GM12875 (cell line): ENCODE data around the gene CTSV.
"Not testable (repeated sequence)": the region's sequence is repeated elsewhere in the genome, so short reads cannot be mapped to it uniquely, and the experiment has no call there.

Source experiments
- H3K4me3 ChIP-seq: one replicate; pipeline ENCODE4 v1.5.1; 2011; ENCODE audit warnings: low read depth, low read length, control low read depth
- CTCF ChIP-seq: IDR thresholded peaks from 2 replicates; pipeline ENCODE4 v1.5.1; 2011; ENCODE audit warnings: low read depth, mild to moderate bottlenecking, control low read depth, inconsistent platforms, low read length, moderate library complexity, borderline replicate concordance; ENCODE audit not compliant: insufficient read depth

Gene CTSV

GRCh38 chr9:97073506-97073905 is 34.6 kb upstream of the CTSV start:
- TF ChIP-seq CTCF, result no peak
- no peak overlapping the region for H3K4me3 ChIP-seq

- TF ChIP-seq CTCF, result no peak
- H3K4me3 ChIP-seq, result no peak overlapping the region
These were observed 33.4 kb upstream of the CTSV start for GRCh38 chr9:97072285-97072776.

GRCh38 chr9:97070325-97070724 is 31.4 kb upstream of the CTSV start:
- not testable (repeated sequence) for H3K4me3 ChIP-seq

- TF ChIP-seq CTCF, result no peak
- no peak overlapping the region for H3K4me3 ChIP-seq
These were observed 28.5 kb upstream of the CTSV start for GRCh38 chr9:97067490-97067889.

GRCh38 chr9:97064176-97064575 is 25.2 kb upstream of the CTSV start:
- TF ChIP-seq CTCF, result no peak
- no peak overlapping the region for H3K4me3 ChIP-seq

- H3K4me3 ChIP-seq, result no peak overlapping the region
- TF ChIP-seq CTCF, result no peak
These were observed 21.9 kb upstream of the CTSV start for GRCh38 chr9:97060796-97061195.

- TF ChIP-seq CTCF, result no peak
These were observed 20.7 kb upstream of the CTSV start for GRCh38 chr9:97059626-97060025.

GRCh38 chr9:97057651-97058050 is 18.7 kb upstream of the CTSV start:
- H3K4me3 ChIP-seq, result no peak overlapping the region
- no peak for TF ChIP-seq CTCF

More at GRCh38 chr9:97059626-97060025, 20.7 kb upstream of the CTSV start:
- H3K4me3 ChIP-seq, result no peak overlapping the region

- not testable (repeated sequence) for H3K4me3 ChIP-seq
These were observed 16.9 kb upstream of the CTSV start for GRCh38 chr9:97055891-97056290.
